ENCODE data around the gene SNAPIN.

GRCh38 chr1:153696741-153697140 lies 38.2 kb downstream of the SNAPIN start:
- TF ChIP-seq TAF1 (IDR thresholded peaks at IDR 0.05; ENCODE audit: borderline replicate concordance, insufficient read depth, low read length) (no peak), REST (IDR thresholded peaks at IDR 0.05; ENCODE audit: insufficient read depth in 1 of 2, low read depth in 2 of 2, low read length in 2 of 2) (no peak), POLR2AphosphoS5 (IDR thresholded peaks at IDR 0.05; ENCODE audit: low read depth, low read length) (no peak), SIN3A (IDR thresholded peaks at IDR 0.05; ENCODE audit: borderline replicate concordance, insufficient read depth, low read length) (no peak), FOXP2 (optimal IDR thresholded peaks at IDR 0.05; ENCODE audit: borderline replicate concordance, extremely low read depth, extremely low read length, insufficient read depth) (no peak)
